Measurements from ENCODE around the gene AQP1. TPM values are rescaled to one million over a fixed set of nuclear protein-coding genes. Genes with fewer than 3 reads are reported as not detected.

Gene AQP1
- total RNA-seq, 1 experiment from 2014 or later: 0.15 TPM

DNA sequence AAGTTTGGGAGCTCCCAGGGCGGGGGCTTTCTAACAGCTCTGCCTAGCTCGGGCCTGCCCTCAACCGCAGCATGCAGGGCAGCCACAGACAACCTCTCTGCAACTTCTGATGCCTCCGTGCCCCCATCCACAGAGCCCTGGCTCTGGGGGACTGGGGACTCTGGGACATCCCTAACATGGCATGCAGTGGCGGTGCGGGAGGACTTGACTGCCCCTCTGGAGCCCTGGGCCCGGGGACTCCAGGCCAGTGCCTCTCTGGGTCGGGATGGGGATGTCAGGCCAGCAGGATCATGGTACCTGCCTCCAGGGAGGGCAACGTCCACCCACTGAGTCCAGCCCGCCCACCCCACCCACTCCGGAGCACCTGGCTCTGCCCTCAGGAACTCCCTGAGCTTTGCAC lies 520 bp upstream of the AQP1 start:
- no CpG with 5 or more reads among the region's 11 CpGs for WGBS (ENCODE audit: extremely low coverage, insufficient read length, low lambda C conversion rate)
- no peak overlapping the region for H3K4me3 Mint-ChIP-seq
- DNase-seq: no peak

More for the DNA sequence above, 520 bp upstream of the AQP1 start:
- peaks cover 3% of the 10 kb centered on the region for H3K27me3 Mint-ChIP-seq (ENCODE audit: low read depth)
- Histone ChIP-seq H3K79me1 (ENCODE audit: insufficient read depth, low read depth, low read length, poor library complexity, severe bottlenecking) (no peaks in the 10 kb centered on the region), H3K27ac (ENCODE audit: insufficient read length, low read depth, low read length) (no peak overlapping the region), H2BK20ac (ENCODE audit: low read depth, low read length, poor library complexity, severe bottlenecking) (no peak overlapping the region), H3K18ac (ENCODE audit: insufficient read length, low read depth, low read length) (no peak overlapping the region), H4K91ac (ENCODE audit: insufficient read length, low read depth, low read length) (no peak overlapping the region), H3K23ac (ENCODE audit: insufficient read length, low read depth, low read length) (no peak overlapping the region), H3K9ac (ENCODE audit: extremely low read depth, insufficient read length, low read length) (no peak overlapping the region), H3K4ac (ENCODE audit: low read depth, low read length) (no peak overlapping the region), H2AFZ (ENCODE audit: low read length) (no peak overlapping the region), H2AK5ac (ENCODE audit: insufficient read length, low read length) (no peak overlapping the region), H4K8ac (replicated peaks; ENCODE audit: insufficient read length, low read depth, low read length) (no peak overlapping the region), H3K4me1 (ENCODE audit: insufficient read depth, low read length) (no peaks in the 10 kb centered on the region), H3K79me2 (ENCODE audit: insufficient read depth, low read length) (no peaks in the 10 kb centered on the region), H4K20me1 (ENCODE audit: control insufficient read depth, insufficient read depth, insufficient read length) (no peaks in the 10 kb centered on the region), H3K4me2 (ENCODE audit: insufficient read depth, insufficient read length, low read length) (no peak overlapping the region), H3T11ph (ENCODE audit: low read length) (no peak overlapping the region), H3K23me2 (ENCODE audit: insufficient read length, low read depth, low read length, poor library complexity, severe bottlenecking) (no peaks in the 10 kb centered on the region), H4K5ac (ENCODE audit: insufficient read length, low read depth, low read length) (no peak overlapping the region), H3K9me3 (ENCODE audit: control insufficient read depth, low read depth, low read length) (no peaks in the 10 kb centered on the region), H2BK120ac (ENCODE audit: low read depth, low read length, poor library complexity, severe bottlenecking) (no peak overlapping the region), H2BK12ac (ENCODE audit: insufficient read length, low read depth, low read length) (no peak overlapping the region), H3K56ac (ENCODE audit: insufficient read length, low read depth, low read length) (no peak overlapping the region), H2BK15ac (ENCODE audit: low read depth, low read length) (no peak overlapping the region), H3K27me3 (ENCODE audit: insufficient read depth, low read length) (no peaks in the 10 kb centered on the region), H3K14ac (ENCODE audit: insufficient read depth, low read length) (no peak overlapping the region), H2BK5ac (ENCODE audit: insufficient read length, low read length) (no peak overlapping the region)
- H3K27ac Mint-ChIP-seq: no peak overlapping the region
- H3K9me3 Mint-ChIP-seq: no peaks in the 10 kb centered on the region
- TF ChIP-seq, protein P1, sequence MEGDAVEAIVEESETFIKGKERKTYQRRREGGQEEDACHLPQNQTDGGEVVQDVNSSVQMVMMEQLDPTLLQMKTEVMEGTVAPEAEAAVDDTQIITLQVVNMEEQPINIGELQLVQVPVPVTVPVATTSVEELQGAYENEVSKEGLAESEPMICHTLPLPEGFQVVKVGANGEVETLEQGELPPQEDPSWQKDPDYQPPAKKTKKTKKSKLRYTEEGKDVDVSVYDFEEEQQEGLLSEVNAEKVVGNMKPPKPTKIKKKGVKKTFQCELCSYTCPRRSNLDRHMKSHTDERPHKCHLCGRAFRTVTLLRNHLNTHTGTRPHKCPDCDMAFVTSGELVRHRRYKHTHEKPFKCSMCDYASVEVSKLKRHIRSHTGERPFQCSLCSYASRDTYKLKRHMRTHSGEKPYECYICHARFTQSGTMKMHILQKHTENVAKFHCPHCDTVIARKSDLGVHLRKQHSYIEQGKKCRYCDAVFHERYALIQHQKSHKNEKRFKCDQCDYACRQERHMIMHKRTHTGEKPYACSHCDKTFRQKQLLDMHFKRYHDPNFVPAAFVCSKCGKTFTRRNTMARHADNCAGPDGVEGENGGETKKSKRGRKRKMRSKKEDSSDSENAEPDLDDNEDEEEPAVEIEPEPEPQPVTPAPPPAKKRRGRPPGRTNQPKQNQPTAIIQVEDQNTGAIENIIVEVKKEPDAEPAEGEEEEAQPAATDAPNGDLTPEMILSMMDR (conservative IDR thresholded peaks at IDR 0.05): no peak
- H3K36me3 Mint-ChIP-seq (ENCODE audit: insufficient read depth in 1 of 3, low read depth in 3 of 3): no peaks in the 10 kb centered on the region
- peaks cover 13 to 32% of the 10 kb centered on the region in 2 experiments for H3K4me1 Mint-ChIP-seq

All from H9 (cell line).